Left renal pelvis (tissue), 4 donors: ENCODE results near the gene EPHA1. TPM values are rescaled to one million over a fixed set of nuclear protein-coding genes. Genes with fewer than 3 reads are reported as not detected.

Experiments used
- DNase-seq, 4 donors: peaks; one replicate each; pipeline ENCODE4 v3.0.0-alpha.2; 2013; ENCODE audit warnings: low read depth in 4 of 4, low spot score in 3 of 4
- polyA plus RNA-seq, 4 donors: library from polyadenylated mRNA; unstranded; fragments of 120-200 nt; gene quantifications; one replicate each; pipeline ENCODE4 v1.2.1, GENCODE V29; 2013; ENCODE audit not compliant: insufficient read length in 4 of 4

The EPHA1 gene
- 10 to 100 TPM in 3 of 4 donors, 1 to 10 TPM in 1; 4.1 to 23.5 (median 18.4) TPM for polyA plus RNA-seq

DNA sequence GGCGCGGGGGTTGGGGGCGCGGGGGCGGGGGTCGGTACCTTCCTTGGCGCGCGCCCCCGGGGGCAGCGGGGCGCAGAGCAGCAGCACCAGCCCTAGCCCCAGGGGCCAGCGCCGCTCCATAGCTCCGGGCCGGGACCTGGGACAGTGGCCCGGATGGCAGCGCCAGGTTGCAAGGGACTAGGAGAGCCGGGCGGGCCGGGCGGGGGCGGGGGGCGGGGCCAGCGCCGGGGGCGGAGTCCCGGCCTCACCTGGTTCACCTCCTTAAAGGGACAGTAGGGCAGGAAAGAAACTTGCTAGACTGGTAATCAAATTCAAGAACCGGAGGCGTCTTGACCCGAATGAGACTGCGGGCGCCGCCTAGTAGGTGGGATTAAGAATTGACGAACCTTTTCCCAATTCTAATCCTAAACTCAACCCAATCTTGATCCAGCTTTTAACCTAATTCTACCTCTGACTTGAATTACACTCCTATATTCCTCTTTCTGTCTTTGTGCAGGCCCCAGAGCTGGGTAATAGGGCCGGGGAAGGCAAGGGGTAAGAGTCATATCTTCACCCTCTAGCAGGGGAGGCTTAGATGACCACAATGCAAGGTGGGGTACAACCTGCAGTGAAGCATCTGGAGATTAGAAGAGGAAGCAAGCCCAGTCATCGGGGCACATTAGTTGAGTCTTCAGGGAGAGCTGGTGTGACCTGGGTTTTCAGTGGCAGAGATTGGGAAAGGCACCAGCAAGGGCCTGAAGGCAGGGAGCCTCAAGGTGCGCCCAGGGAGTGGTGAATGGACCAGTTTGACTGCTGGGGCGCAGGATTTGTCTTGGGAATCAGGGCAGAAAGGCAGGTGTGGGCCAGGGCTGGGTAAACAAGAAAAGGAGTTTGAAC is at the start of gene EPHA1:
Gene EPHA1, minus strand, starts transcription at position 171 of the 876 bp plus-strand sequence. Its CDS starts 51 bp downstream, at position 120.
- DNase-seq, result no peak

- no peak for DNase-seq
These were observed 49.6 kb upstream of the EPHA1 start for GRCh38 chr7:143458263-143458662.

GRCh38 chr7:143456992-143457793 is 48.5 kb upstream of the EPHA1 start:
- DNase-seq, result no peak

DNA sequence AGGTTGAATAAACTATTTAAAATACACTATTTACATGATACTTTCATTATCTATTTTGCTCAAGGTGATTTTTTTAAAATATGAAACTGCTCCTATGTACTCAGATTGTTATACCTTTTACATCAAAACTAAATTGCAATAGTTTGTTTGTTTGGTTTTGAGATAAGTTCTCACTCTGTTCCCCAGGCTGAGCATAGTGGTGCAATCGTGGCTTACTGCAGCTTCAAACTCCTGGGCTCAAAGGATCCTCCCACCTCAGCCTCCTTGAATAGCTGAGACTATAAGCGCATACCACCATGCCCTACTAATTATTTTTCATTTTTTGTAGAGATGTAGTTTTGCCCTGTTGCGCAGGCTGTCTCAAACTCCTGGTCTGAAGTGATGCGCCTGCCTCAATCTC is 47.3 kb upstream of the EPHA1 start:
- no peak for DNase-seq

GRCh38 chr7:143455491-143455890 is 46.8 kb upstream of the EPHA1 start:
- DNase-seq, result no peak

- no peak for DNase-seq
These were observed 45.5 kb upstream of the EPHA1 start for GRCh38 chr7:143454091-143454680.

GRCh38 chr7:143452495-143452894 is 43.8 kb upstream of the EPHA1 start:
- DNase-seq, result no peak

GRCh38 chr7:143451746-143452145 is 43.1 kb upstream of the EPHA1 start:
- DNase-seq, result no peak

GRCh38 chr7:143451122-143451521 is 42.5 kb upstream of the EPHA1 start:
- DNase-seq, result no peak

DNA sequence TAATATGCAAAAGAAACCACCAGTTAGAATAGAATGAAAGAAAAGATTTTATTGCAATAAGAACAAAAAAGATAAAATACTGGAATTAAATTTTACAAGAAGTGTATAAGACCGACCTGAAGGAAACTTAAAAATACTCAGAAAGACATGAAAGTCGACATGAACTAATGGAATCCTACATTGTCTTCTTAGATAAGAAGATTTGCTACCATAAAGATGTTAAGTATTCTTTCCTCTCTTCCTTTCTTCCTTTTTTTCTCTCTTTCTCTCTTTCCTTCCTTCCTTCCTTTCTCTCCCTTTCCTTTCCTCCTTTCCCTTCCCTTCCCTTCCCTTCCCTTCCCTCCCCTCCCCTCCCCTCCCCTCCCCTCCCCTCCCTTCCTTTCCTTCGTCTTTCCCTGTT is 41.1 kb upstream of the EPHA1 start:
- no peak for DNase-seq

DNA sequence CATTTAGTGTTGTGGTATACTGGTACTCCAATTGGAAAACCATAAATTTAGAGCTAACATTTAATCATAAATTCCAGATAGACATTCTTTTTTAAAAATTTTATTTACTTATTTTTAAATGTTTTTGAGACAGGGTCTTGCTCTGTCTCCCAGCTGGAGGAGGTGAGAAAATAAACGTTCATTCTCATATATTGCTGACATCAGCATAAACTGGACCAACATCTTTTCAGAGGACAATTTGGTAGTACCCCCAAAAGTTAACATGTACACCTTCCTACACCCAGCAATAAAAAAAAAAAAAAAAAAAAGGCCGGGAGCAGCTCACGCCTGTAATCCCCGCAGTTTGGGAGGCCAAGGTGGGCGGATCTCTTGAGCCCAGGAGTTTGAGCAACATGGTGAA is 39.8 kb upstream of the EPHA1 start:
- DNase-seq, result no peak

GRCh38 chr7:143447466-143447865 is 38.8 kb upstream of the EPHA1 start:
- no peak for DNase-seq

DNA sequence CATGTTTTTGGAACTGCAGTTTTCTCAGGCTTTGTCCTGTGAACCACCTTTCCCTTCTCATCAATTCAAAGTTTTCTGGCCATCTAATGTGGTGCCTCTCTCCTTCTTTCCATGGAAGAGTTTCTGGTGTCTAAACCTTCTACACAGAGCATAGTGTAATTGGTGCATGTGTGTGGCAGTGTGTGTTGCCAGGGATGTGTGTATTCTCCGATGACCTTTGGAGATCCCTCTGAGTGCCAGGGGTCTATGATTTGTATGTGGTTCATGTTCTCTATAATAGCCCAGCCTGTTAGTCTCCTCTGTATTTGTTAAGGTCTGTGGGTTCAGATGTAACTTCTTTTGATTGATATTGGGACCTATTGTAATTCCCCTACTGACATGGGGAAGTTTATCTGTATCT is 36.1 kb upstream of the EPHA1 start:
- DNase-seq, result no peak

- DNase-seq, result no peak
These were observed 35.6 kb upstream of the EPHA1 start for GRCh38 chr7:143444063-143444782.

DNA sequence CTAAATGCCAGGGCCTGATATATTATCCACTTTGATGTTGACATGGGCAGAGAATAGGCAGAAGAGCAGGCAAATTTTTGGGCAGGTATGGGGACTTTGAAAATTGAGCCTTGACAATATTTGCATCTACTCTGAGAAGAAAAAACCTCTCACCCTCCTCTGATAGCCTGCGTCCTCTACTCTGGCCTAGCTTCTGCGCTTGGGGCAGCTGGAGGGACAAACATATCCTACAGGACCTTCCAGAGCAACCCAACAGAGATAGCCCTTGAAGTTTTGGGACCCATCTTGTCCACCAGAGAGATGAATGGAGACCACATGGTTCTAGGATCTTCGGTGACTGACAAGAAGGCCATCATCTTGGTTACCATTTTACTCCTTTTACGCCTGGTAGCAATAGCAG is 34.5 kb upstream of the EPHA1 start, which contains the start of gene TAS2R60:
Gene TAS2R60, plus strand, starts transcription at position 301 of the 400 bp plus-strand sequence. Its CDS starts 0 bp downstream, at position 301.
- DNase-seq, result no peak

DNA sequence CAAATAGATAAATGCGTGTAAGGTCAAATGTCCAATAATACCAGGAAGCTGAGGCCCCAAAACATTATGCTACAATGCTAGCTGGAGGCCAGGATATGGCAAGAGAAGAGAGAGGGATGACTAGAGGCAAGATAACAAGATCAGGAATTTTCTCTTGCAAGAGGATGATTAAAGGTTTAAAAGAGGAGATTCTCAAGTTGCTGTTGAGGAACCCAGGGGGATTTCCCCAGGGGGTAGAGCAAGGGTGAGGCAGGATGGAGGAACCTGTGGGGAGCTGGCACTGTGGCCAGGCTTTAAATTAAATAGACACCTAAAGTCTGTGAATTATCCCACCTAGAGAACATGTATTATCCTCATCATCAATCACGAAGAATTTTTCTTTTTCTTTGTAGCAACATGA is 31.2 kb upstream of the EPHA1 start:
- no peak for DNase-seq

- DNase-seq, result no peak
These were observed 28.9 kb upstream of the EPHA1 start for GRCh38 chr7:143437578-143437977.

GRCh38 chr7:143436325-143436946 is 27.8 kb upstream of the EPHA1 start:
- DNase-seq, result no peak

GRCh38 chr7:143435266-143435665 is 26.6 kb upstream of the EPHA1 start:
- no peak for DNase-seq

DNA sequence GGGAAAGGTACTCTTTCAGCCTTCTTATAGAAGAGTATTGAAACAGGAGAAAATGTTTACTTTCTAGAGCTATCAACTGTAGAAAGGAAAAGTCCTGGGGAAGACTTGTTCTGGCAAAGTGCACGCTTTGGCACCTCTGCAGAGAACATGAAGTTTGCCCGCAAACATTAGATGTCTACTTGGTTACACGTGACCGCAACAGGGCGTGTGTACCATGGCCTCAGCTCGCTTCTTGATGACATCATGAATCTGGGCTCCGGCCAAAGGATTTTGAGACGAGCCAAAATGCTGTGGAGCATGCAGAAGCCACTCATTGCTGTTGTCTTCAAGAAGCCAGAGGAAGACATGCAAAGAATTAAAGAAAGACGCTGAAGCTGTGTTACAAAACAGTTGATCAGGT is 26.0 kb upstream of the EPHA1 start:
- no peak for DNase-seq
